Endothelial cell (in vitro differentiated cells): ENCODE measurements around the gene SCTR. TPM values are rescaled to one million over a fixed set of nuclear protein-coding genes. Genes with fewer than 3 reads are reported as not detected.

Experiments used
- DNase-seq: peaks from one replicate; pipeline ENCODE4 v3.0.0; 2021; ENCODE audit warnings: low spot score
- H3K27ac Mint-ChIP-seq: one replicate; pipeline ENCODE4 v1.8.0; 2021; ENCODE audit warnings: mixed read lengths, inconsistent platforms; ENCODE audit not compliant: unreplicated experiment
- H3K27me3 Mint-ChIP-seq: one replicate; pipeline ENCODE4 v1.8.0; 2021; ENCODE audit warnings: mild to moderate bottlenecking, moderate library complexity, mixed read lengths, inconsistent platforms; ENCODE audit not compliant: unreplicated experiment
- H3K36me3 Mint-ChIP-seq: one replicate; pipeline ENCODE4 v1.8.0; 2021; ENCODE audit warnings: mild to moderate bottlenecking, low read depth, mixed read lengths, inconsistent platforms; ENCODE audit not compliant: unreplicated experiment
- H3K4me1 Mint-ChIP-seq: one replicate; pipeline ENCODE4 v1.8.0; 2021; ENCODE audit warnings: mild to moderate bottlenecking, mixed read lengths, inconsistent platforms; ENCODE audit not compliant: unreplicated experiment
- H3K4me3 Mint-ChIP-seq: one replicate; pipeline ENCODE4 v1.8.0; 2021; ENCODE audit warnings: mild to moderate bottlenecking, mixed read lengths, inconsistent platforms; ENCODE audit not compliant: unreplicated experiment
- H3K9me3 Mint-ChIP-seq: one replicate; pipeline ENCODE4 v1.8.0; 2021; ENCODE audit warnings: mixed read lengths, inconsistent platforms; ENCODE audit not compliant: unreplicated experiment
- long read RNA-seq: library from polyadenylated mRNA; unstranded; transcript quantifications from one replicate; pipeline ENCODE4 v2.0.0, GENCODE V29; 2020; ENCODE audit not compliant: unreplicated experiment
- total RNA-seq: library from RNA; stranded (reverse); fragmentation: NEBNext Ultra II Directional; extraction: Animal tissue kit (Norgen Biotek cat#: 25700); gene quantifications from one replicate; pipeline ENCODE4 v1.2.1, GENCODE V29; 2021; ENCODE audit not compliant: unreplicated experiment
- TF ChIP-seq, protein P1 (sequence below): fragments of 200-600 bp; sonication (generic); IDR thresholded peaks from one replicate; pipeline ENCODE4 v1.5.0; 2021; ENCODE audit warnings: antibody characterized with exemption; ENCODE audit not compliant: unreplicated experiment

The SCTR gene
- total RNA-seq, result not detected
- long read RNA-seq, result 0 reads

DNA sequence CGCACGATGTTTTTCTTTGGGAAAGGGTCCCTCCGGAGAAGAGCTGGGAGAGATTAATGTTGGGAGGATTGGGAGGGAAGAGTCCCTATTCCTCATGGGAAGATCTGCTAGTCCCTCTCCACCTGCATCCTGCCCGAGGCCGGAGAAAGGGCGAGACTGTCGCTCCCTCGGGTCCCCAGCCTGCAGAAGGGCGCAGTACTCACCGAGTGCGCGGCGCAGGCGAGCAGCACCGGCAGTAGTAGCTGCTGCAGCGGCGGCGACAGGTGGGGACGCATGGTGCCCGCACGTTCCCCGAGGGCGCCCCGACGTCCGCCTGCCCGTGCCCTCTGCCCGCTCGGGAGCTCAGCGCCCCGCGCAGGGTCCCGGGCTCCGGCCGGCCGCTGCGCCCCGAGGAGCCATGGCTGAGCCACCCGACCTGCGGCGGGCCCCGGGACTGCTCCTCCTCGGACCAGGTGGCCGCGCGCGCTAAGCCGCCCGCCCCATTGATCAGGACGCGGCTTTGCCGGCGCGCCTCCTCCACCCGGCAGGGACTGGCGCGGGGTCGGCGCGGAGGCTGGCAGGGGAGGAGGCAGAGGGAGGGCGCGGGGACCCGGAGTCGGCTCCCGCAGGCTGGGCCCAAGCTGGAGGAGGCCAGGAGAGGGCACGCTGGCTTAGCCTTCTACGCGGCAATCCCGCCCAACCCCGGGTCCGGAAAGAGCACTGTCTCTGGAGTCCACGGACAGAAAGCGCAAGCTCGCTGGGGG lies at the start of gene SCTR:
SCTR (minus strand) TSS at position 532 of the 743 bp plus-strand sequence; CDS start at position 275, 257 bp downstream.
- H3K36me3 Mint-ChIP-seq, result no peaks in the 10 kb centered on the region
- no peaks in the 10 kb centered on the region for H3K9me3 Mint-ChIP-seq
- peaks cover 18% of the 10 kb centered on the region for H3K27me3 Mint-ChIP-seq
- peaks cover 8% of the 10 kb centered on the region for H3K4me1 Mint-ChIP-seq
- TF ChIP-seq, protein P1, sequence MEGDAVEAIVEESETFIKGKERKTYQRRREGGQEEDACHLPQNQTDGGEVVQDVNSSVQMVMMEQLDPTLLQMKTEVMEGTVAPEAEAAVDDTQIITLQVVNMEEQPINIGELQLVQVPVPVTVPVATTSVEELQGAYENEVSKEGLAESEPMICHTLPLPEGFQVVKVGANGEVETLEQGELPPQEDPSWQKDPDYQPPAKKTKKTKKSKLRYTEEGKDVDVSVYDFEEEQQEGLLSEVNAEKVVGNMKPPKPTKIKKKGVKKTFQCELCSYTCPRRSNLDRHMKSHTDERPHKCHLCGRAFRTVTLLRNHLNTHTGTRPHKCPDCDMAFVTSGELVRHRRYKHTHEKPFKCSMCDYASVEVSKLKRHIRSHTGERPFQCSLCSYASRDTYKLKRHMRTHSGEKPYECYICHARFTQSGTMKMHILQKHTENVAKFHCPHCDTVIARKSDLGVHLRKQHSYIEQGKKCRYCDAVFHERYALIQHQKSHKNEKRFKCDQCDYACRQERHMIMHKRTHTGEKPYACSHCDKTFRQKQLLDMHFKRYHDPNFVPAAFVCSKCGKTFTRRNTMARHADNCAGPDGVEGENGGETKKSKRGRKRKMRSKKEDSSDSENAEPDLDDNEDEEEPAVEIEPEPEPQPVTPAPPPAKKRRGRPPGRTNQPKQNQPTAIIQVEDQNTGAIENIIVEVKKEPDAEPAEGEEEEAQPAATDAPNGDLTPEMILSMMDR, result no peak
- H3K27ac Mint-ChIP-seq, result no peak within 1 kb of the TSS
- peak; percentile 25 for DNase-seq
- peak within 1 kb of the TSS; percentile 78 for H3K4me3 Mint-ChIP-seq

DNA sequence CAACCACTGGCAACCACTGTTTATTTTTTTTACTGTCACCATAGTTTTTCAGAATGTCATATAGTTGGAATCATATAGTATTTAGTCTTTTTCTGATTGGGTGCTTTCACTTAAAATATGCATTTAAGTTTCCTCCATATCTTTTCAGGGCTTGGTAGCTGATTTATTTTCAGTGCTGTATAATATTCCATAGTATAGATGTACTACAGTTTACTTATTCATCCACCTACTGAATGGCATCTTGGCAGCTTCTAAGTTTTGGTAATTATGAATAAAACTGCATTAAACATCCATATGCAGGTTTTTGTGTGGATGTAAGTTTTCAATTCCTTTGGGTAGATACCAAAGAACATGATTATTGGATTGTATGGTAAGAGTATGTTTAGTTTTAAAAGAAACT lies 43.0 kb upstream of the SCTR start:
- TF ChIP-seq, protein P1, result no peak
- Mint-ChIP-seq H3K27ac (no peak overlapping the region), H3K36me3 (no peaks in the 10 kb centered on the region), H3K4me3 (no peak overlapping the region), H3K9me3 (no peaks in the 10 kb centered on the region), H3K4me1 (no peaks in the 10 kb centered on the region), H3K27me3 (no peaks in the 10 kb centered on the region)
- no peak for DNase-seq

DNA sequence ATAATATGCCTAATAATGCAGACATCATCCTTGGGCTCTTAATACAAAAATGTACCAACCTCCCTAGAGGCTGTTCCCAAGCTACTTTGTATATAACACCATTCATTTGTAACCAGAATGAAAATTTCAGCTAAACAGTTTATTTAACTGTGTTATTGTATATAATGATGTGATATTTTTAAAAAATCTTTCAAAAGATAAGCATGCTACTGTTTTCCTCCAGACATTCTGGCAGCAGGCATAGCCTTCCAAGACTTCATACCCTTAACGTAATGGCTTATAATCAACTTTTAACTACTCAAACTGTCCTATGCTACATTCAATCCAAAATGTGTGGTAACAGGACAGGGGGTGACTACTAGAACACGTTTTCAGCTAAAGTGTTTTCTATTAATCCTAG lies 41.2 kb upstream of the SCTR start:
- Mint-ChIP-seq H3K9me3 (no peaks in the 10 kb centered on the region), H3K4me1 (no peaks in the 10 kb centered on the region), H3K27me3 (no peaks in the 10 kb centered on the region), H3K27ac (no peak overlapping the region), H3K36me3 (no peaks in the 10 kb centered on the region), H3K4me3 (no peak overlapping the region)
- TF ChIP-seq, protein P1, result no peak
- no peak for DNase-seq

DNA sequence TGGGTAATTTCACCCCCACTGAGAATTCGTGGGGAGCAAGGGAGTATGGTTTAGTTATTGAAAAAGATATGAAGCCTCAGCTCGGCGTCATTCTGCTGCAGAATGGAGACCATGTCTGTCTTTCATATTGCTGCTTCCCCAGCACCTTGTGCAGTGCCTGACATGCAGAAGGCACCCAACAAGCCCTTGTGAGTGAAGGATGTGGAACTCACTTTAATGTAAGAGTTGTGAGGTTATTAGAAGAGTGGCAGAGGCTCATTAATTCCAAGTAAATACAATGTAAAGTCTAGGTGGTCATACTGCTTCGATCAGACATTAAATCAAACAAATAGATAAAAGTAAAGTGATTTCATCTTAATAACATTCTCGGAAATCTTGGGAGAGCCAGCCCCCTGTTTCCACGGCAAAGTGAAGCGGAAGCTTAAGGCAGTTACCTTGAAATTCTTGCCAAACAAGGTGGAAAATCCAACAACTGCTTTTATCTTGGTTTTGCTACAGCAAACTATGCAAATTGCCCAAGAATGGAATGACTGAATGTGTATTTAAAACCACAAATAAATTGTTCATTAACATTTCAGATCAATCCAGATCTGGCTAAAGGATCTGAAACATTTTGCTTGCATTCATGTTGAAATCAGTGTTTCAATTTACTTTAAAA lies 29.5 kb upstream of the SCTR start:
- TF ChIP-seq, protein P1, result no peak
- H3K27ac Mint-ChIP-seq, result no peak overlapping the region
- H3K4me1 Mint-ChIP-seq, result no peaks in the 10 kb centered on the region
- H3K27me3 Mint-ChIP-seq, result no peaks in the 10 kb centered on the region
- no peak overlapping the region for H3K4me3 Mint-ChIP-seq
- H3K36me3 Mint-ChIP-seq, result no peaks in the 10 kb centered on the region
- no peak for DNase-seq
- no peaks in the 10 kb centered on the region for H3K9me3 Mint-ChIP-seq

DNA sequence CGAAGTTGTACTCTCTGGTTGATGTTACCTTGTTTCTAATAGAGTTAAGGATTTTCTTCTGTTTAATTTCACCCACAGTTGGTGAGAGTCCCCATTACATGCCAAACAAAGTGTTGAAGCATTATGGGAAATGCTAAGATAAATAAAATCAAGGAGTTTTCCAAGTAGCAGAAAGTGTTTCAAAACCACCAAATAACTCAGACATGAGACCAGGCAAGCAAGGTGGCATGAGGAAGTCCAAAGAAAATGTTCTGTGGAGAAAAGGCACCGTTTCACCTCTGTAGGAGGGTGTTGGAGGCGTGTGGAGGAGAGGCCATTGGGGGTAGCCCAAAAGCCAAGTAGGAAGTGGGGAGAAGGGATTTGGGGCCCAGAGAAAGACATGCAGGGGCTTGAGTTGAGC lies 28.6 kb upstream of the SCTR start:
- no peak for DNase-seq
- Mint-ChIP-seq H3K36me3 (no peaks in the 10 kb centered on the region), H3K4me1 (no peaks in the 10 kb centered on the region), H3K27ac (no peak overlapping the region), H3K9me3 (no peaks in the 10 kb centered on the region), H3K27me3 (no peaks in the 10 kb centered on the region), H3K4me3 (no peak overlapping the region)
- TF ChIP-seq, protein P1, result no peak
